ENCODE measurements around the gene YES1.
"Not testable (repeated sequence)": the region's sequence is repeated elsewhere in the genome, so short reads cannot be mapped to it uniquely, and the experiment has no call there.

Gene YES1

GRCh38 chr18:778194-778927, 33.7 kb downstream of the YES1 start:
- no peak for DNase-seq

- no peak for DNase-seq
These were observed 35.0 kb downstream of the YES1 start for GRCh38 chr18:777021-777420.

- not testable (repeated sequence) for DNase-seq
These were observed 36.0 kb downstream of the YES1 start for GRCh38 chr18:776044-776443.

DNA sequence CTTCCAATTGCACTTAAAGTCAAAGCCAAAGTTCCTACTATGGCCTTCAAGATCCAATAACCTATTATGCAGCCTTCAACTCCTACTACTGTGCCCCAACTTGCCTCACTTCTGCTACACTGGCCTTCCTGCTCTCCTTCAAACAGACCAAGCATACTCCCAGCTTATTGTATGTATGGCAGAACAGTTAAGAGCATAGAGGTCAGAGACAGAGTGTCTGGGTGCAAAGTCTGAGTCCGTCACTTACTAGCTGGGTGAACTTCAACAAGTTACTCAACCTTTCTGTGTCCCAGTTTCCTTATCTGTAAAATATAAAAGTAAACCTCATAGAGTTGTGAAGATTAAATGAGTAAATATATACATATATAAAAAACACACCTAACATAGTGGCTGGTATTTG, 37.2 kb downstream of the YES1 start:
- DNase-seq: no peak

DNA sequence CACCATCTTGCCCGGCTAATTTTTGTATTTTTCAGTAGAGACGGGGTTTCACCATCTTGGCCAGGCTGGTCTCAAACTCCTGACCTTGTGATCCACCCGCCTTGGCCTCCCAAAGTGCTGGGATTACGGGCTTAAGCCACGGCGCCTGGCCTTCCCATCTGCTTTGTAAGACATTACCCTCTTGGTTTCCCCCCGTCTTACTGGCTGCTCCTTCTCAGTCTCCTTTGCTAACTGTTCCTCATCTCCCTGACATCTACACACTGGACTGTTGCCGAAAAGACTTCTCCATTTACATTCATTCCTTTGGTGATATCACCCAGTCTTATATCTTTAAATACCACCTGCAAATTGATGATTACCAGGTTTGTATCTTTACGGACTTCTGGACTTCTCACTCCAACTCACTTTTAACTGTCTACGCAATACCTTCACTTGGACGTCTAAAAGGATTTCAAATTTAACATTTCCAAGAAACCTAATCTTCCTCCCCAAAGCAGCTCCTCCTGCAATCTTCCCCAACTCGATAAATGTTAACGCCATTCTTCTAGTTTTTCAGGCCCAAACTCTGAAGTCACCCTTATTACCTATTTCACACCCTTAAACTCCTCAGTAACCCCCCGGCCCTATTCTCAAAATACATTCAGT, 37.9 kb downstream of the YES1 start:
- DNase-seq: no peak

DNA sequence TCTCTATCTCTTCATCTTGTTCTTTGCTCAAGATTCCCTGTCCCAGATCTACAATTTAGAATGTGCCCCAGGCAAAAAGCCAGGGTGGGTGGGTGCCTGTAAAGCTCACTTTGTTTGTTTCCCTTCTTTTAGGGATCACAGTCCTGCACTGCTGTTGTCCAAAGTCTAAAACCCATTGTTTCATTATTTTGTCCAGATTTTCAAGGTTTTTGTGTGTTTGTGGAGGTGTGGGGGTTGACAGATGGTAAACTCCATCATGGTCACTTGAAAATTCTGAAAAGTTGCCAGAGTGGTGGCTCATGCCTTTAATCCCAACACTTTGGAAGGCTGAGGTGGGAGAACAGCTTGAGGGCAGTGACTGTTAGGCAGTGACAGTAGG, 41.5 kb downstream of the YES1 start:
- no peak for DNase-seq

DNA sequence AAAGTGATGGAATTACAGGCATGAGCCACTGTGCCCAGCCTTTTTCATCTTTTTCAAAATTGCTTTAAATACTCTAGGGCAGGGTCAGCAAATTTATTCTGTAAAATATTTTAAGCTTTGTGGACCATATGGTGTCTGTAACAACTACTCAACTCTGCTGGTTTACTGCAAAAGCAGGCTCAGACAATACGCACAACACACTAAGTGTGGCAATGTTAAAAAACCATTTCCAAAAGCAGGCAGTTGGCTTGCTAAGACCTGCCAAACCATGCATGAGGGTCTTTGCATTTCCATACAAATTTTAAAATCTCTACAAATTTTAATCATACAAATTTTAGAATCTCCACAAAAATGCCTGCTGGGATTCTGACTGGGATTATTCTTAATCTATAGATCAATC, 44.1 kb downstream of the YES1 start:
- no peak for DNase-seq

GRCh38 chr18:767084-767882, 44.8 kb downstream of the YES1 start:
- DNase-seq: no peak

GRCh38 chr18:766550-766860, 45.5 kb downstream of the YES1 start:
- DNase-seq: no peak

DNA sequence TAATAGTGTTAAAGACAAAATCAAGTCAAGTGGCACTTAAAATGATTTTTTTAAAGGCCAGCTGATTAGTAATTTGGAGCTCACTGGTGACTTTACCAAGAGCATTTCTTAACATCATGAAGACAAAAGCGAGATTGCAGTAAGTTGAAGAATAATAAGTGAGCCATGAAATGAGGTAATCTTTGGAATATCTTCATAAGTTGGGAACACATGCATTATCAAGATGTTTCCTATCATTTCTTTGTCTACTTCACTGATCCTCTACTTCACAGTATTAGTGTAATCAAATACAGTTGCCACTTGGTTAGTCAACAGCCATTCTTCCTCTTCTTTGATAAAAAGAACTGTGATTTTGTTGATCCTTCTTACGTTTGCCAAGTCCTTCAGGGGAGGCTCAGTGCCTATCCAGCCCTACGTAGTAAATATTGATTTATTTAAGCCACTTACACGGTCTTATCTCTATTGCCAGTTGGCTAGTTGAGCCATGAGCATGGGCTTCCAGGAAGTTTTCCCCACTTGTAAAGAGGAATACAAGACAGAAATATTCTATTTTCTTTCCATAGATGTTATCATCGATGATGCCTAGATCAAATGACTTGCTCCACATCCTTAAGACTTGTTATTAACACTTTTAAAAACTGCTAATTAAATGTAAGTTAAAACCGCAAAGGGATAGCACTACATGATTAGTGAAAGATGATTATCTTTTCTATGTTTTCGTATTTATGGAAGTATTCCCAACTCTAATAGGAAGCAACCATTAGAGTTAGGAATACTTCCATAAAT, 46.1 kb downstream of the YES1 start:
- no peak for DNase-seq

- not testable (repeated sequence) for DNase-seq
These were observed 52.2 kb downstream of the YES1 start for GRCh38 chr18:759864-760263.

GRCh38 chr18:755506-755905, 56.5 kb downstream of the YES1 start:
- no peak for DNase-seq

DNA sequence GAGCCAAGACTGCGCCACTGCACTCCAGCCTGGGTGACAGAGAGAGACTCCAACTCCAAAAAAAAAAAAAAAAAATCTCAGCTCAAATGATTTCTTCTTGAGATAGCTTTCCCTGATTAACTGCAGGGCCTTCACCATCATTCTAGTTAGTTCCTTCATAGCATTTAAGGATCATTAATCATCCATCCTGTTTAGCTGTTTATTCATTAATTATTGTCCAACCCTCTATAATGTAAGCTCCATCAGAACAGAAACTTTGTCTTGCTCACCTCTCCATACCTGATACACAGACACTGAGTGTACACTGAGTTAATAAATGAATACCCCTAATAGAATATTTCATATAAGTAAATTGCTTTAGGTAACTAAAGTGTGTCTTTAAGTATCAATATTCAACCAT, 57.4 kb downstream of the YES1 start:
- DNase-seq: no peak

GRCh38 chr18:750456-750855, 61.6 kb downstream of the YES1 start:
- no peak for DNase-seq

DNA sequence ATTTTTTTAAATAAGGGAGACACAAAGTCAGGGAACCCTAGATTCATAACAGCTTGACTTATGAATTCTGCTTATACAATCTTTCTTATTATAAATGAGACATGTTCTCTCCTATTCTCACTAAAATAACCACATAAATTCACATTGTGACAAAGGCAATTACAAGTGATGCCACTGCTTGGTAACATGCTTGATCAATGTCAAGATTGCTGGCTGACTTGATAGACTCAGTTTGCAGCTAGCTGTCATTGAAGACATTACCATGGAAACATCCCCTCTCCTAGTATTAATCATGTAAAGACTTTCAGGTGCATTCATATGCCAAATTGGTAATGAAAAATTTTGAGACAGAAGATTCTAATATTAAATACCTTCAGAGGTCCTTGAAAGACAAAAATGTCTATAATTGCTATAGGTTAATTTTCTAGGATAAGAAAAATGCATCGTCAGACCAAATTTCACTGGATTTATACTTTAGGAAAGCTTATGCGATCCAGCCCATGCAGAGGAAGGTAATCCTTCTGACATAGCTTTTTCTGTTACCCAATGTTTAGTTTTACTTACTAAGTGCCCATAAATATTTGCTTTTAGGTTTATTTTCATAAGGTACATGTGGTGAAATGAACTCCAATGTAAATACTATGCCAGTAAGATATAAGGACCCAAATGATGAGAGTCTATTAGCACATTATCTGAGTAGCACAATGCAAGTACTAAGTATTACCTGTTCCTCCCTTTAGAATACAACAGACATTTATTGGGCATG, 67.0 kb downstream of the YES1 start:
- DNase-seq: no peak

DNA sequence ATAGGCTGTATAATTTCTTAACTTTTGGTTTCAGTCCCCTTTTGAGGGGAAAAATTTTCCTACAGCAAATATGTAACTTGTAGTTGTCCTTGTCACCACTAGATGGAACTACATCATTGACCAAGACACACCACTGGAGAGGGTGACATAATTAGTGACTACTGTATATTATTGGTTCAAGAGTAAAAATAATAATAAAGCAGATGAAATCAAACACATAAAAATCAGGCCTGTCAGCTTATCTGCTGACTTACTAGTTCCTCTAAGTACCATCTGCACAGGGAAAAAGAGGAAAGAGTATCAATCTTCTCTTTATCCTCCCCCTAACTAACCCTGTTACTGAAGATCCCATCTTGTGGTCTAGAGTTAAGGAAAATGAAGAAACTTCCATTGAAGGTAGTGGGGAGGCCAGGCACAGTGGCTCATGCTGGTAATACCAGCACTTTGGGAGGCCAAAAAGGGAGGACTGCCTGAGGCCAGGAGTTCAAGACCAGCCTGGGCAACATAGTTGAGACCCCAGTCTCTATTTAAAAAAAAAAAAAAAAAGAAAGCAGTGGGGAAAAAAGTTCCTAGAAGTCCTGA, 70.0 kb downstream of the YES1 start:
- DNase-seq: no peak

- no peak for DNase-seq
These were observed 79.7 kb downstream of the YES1 start for GRCh38 chr18:732371-732770.

GRCh38 chr18:731185-731584, 80.9 kb downstream of the YES1 start:
- DNase-seq: no peak

DNA sequence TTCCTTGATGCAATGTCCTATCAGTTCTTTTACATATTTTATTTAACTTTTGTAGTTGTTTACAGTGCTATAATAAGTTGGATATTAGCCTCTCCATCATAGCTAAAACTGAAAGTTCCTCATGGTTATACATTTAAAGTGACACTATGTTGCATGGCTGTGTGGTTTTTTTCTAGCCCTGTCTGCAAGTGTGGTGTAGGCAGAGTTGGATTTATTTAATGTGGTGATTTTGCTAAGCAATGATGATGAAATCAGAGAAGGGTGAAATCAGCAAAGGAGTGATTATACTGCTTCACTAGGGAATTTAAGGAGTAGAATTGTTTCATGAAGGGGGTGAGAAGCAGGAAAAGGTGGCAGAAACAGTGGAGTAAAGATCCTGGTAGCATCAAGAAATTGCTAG, 81.3 kb downstream of the YES1 start:
- DNase-seq: no peak

- not testable (repeated sequence) for DNase-seq
These were observed 81.9 kb downstream of the YES1 start for GRCh38 chr18:730120-730519.

GRCh38 chr18:725646-726045, 86.4 kb downstream of the YES1 start:
- DNase-seq: no peak

DNA sequence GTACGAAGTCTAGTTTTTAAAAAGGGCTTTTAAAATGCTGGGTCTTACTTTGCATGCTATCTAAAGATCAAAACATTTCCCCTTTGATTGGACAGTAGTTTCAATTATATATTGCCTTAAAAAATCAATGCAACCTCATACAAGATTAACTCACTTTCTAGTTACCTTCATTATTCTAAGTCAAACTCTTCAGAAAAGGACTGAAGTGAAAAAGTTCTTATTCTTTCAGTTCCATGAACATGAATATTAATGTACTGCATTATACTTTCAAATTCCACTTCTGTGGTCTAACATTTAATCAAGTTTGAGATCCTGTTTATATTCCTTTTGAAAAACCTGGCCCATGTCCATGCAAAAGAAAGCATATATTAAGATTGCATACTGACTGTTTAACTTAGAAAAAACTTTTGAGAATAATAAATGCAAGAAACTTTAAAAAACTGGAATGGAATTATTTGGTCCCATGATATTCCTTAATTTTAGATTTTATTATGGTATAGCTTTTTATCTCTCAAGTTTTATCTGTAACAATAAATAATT, 88.4 kb downstream of the YES1 start:
- DNase-seq: no peak

All from NCI-H1048 (cell line).